Body of pancreas (tissue), 4 donors: ENCODE measurements around the gene XPO1.

Experiments
- POLR2A ChIP-seq, 3 donors: fragments of 450-650 bp; IDR thresholded peaks; one replicate each; pipeline ENCODE4 v1.6.1; 2016; ENCODE audit warnings: antibody characterized with exemption in 3 of 3, mild to moderate bottlenecking in 2 of 3
- TF ChIP-seq, protein P1 (sequence below), 7 experiments: fragments of 450-650 bp in 4 of 7; fragments of 200-600 bp in 3 of 7; sonication (generic) in 3 of 7; IDR thresholded peaks; one replicate each; pipeline ENCODE4 v1.5.1; 2016 to 2019; ENCODE audit warnings: antibody characterized with exemption in 7 of 7

DNA sequence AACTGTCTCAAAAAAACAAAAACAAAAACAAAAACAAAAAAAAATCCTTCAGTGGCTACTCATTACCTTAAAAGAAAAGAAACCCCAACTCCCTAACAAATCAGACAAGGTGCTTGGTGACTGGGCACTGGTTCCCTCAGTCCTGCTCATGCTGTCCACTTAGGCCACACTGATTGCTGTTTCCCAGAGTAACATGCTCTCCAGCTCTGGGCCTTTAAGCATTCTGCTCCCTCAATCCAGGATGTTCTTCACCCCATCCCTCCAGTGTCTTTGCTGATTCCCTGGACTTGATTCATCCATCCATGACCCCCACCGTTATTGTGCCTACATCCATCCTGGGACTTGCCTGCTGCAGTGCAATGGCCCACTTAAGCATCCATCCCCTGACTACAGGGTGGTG, 16.4 kb upstream of the XPO1 start:
- TF ChIP-seq, protein P1, sequence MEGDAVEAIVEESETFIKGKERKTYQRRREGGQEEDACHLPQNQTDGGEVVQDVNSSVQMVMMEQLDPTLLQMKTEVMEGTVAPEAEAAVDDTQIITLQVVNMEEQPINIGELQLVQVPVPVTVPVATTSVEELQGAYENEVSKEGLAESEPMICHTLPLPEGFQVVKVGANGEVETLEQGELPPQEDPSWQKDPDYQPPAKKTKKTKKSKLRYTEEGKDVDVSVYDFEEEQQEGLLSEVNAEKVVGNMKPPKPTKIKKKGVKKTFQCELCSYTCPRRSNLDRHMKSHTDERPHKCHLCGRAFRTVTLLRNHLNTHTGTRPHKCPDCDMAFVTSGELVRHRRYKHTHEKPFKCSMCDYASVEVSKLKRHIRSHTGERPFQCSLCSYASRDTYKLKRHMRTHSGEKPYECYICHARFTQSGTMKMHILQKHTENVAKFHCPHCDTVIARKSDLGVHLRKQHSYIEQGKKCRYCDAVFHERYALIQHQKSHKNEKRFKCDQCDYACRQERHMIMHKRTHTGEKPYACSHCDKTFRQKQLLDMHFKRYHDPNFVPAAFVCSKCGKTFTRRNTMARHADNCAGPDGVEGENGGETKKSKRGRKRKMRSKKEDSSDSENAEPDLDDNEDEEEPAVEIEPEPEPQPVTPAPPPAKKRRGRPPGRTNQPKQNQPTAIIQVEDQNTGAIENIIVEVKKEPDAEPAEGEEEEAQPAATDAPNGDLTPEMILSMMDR (IDR thresholded peaks at IDR 0.05): no peak
- no peak for TF ChIP-seq POLR2A (IDR thresholded peaks at IDR 0.05)
